Muscle layer of duodenum (tissue), 2 donors: ENCODE results near the gene RPE65.

Experiments
- H3K27ac ChIP-seq: one replicate; pipeline ENCODE4 v1.7.0; 2013; ENCODE audit warnings: mild to moderate bottlenecking, low read length
- H3K27me3 ChIP-seq: one replicate; pipeline ENCODE4 v1.7.0; 2013; ENCODE audit warnings: low read depth, mild to moderate bottlenecking, control low read depth, low read length
- H3K36me3 ChIP-seq, 2 donors: one replicate each; pipeline ENCODE4 v1.7.0; 2013; ENCODE audit warnings: low read length in 2 of 2, control low read depth in 1 of 2, mild to moderate bottlenecking in 1 of 2; ENCODE audit not compliant: insufficient read depth in 2 of 2, control insufficient read depth in 1 of 2
- H3K4me1 ChIP-seq, 2 donors: one replicate each; pipeline ENCODE4 v1.7.0; 2013; ENCODE audit warnings: low read length in 2 of 2, mild to moderate bottlenecking in 2 of 2, control low read depth in 1 of 2, moderate library complexity in 1 of 2; ENCODE audit not compliant: insufficient read depth in 2 of 2, control insufficient read depth in 1 of 2
- H3K4me3 ChIP-seq, 2 donors: one replicate each; pipeline ENCODE4 v1.7.0; 2013; ENCODE audit warnings: low read length in 2 of 2, low read depth in 1 of 2, mild to moderate bottlenecking in 1 of 2
- H3K9me3 ChIP-seq, 2 donors: one replicate each; pipeline ENCODE4 v1.7.0; 2013; ENCODE audit warnings: low read length in 2 of 2, control low read depth in 1 of 2, mild to moderate bottlenecking in 1 of 2; ENCODE audit not compliant: control insufficient read depth in 1 of 2
- donor health status: healthy.

RPE65 gene

GRCh38 chr1:68448365-68448764 lies 1.4 kb downstream of the RPE65 start:
- Histone ChIP-seq H3K27ac (no peak overlapping the region), H3K4me3 (no peak overlapping the region), H3K36me3 (no peaks in the 10 kb centered on the region), H3K27me3 (no peaks in the 10 kb centered on the region), H3K9me3 (no peaks in the 10 kb centered on the region), H3K4me1 (peaks cover 0 to 4% of the 10 kb centered on the region in 2 donors)

GRCh38 chr1:68445709-68446108 lies 4.0 kb downstream of the RPE65 start:
- Histone ChIP-seq H3K9me3 (no peaks in the 10 kb centered on the region), H3K27me3 (no peaks in the 10 kb centered on the region), H3K36me3 (no peaks in the 10 kb centered on the region), H3K27ac (no peak overlapping the region), H3K4me3 (no peak overlapping the region), H3K4me1 (peaks cover 0 to 4% of the 10 kb centered on the region in 2 donors)

- H3K4me1 ChIP-seq: no peaks in the 10 kb centered on the region
- no peaks in the 10 kb centered on the region for H3K27me3 ChIP-seq
- H3K36me3 ChIP-seq: no peaks in the 10 kb centered on the region
- no peak overlapping the region for H3K27ac ChIP-seq
- no peaks in the 10 kb centered on the region for H3K9me3 ChIP-seq
- H3K4me3 ChIP-seq: no peak overlapping the region
These were observed 6.8 kb downstream of the RPE65 start for GRCh38 chr1:68442822-68443556.

- H3K9me3 ChIP-seq: no peaks in the 10 kb centered on the region
- no peak overlapping the region for H3K27ac ChIP-seq
- no peak overlapping the region for H3K4me3 ChIP-seq
- no peaks in the 10 kb centered on the region for H3K27me3 ChIP-seq
- H3K36me3 ChIP-seq: no peaks in the 10 kb centered on the region
- H3K4me1 ChIP-seq: no peaks in the 10 kb centered on the region
These were observed 7.7 kb downstream of the RPE65 start for GRCh38 chr1:68442006-68442405.

- Histone ChIP-seq H3K36me3 (no peaks in the 10 kb centered on the region), H3K27me3 (no peaks in the 10 kb centered on the region), H3K9me3 (no peaks in the 10 kb centered on the region), H3K4me1 (no peaks in the 10 kb centered on the region), H3K4me3 (no peak overlapping the region), H3K27ac (no peak overlapping the region)
These were observed 11.4 kb downstream of the RPE65 start for GRCh38 chr1:68438310-68438709.

GRCh38 chr1:68433395-68433794 lies 16.4 kb downstream of the RPE65 start:
- H3K4me1 ChIP-seq: no peaks in the 10 kb centered on the region
- H3K4me3 ChIP-seq: no peak overlapping the region
- no peak overlapping the region for H3K27ac ChIP-seq
- no peaks in the 10 kb centered on the region for H3K36me3 ChIP-seq
- no peaks in the 10 kb centered on the region for H3K9me3 ChIP-seq
- no peaks in the 10 kb centered on the region for H3K27me3 ChIP-seq

- no peak overlapping the region for H3K27ac ChIP-seq
- H3K9me3 ChIP-seq: no peaks in the 10 kb centered on the region
- no peaks in the 10 kb centered on the region for H3K4me1 ChIP-seq
- no peak overlapping the region for H3K4me3 ChIP-seq
- H3K27me3 ChIP-seq: no peaks in the 10 kb centered on the region
- no peaks in the 10 kb centered on the region for H3K36me3 ChIP-seq
These were observed 18.7 kb downstream of the RPE65 start for GRCh38 chr1:68431076-68431475.

GRCh38 chr1:68429233-68429808 lies 20.4 kb downstream of the RPE65 start:
- H3K9me3 ChIP-seq: no peaks in the 10 kb centered on the region
- H3K4me1 ChIP-seq: no peaks in the 10 kb centered on the region
- no peak overlapping the region for H3K27ac ChIP-seq
- no peaks in the 10 kb centered on the region for H3K36me3 ChIP-seq
- no peak overlapping the region for H3K4me3 ChIP-seq
- no peaks in the 10 kb centered on the region for H3K27me3 ChIP-seq

- Histone ChIP-seq H3K4me1 (no peaks in the 10 kb centered on the region), H3K36me3 (no peaks in the 10 kb centered on the region), H3K9me3 (no peaks in the 10 kb centered on the region), H3K27me3 (no peaks in the 10 kb centered on the region), H3K4me3 (no peak overlapping the region), H3K27ac (no peak overlapping the region)
These were observed 23.2 kb downstream of the RPE65 start for GRCh38 chr1:68426594-68426993.

GRCh38 chr1:68421350-68421749 lies 28.4 kb downstream of the RPE65 start:
- Histone ChIP-seq H3K9me3 (no peaks in the 10 kb centered on the region), H3K27ac (no peak overlapping the region), H3K27me3 (no peaks in the 10 kb centered on the region), H3K4me3 (no peak overlapping the region), H3K36me3 (no peaks in the 10 kb centered on the region), H3K4me1 (no peaks in the 10 kb centered on the region)

- no peaks in the 10 kb centered on the region for H3K27me3 ChIP-seq
- no peak overlapping the region for H3K4me3 ChIP-seq
- H3K4me1 ChIP-seq: no peaks in the 10 kb centered on the region
- H3K9me3 ChIP-seq: no peaks in the 10 kb centered on the region
- H3K27ac ChIP-seq: no peak overlapping the region
- no peaks in the 10 kb centered on the region for H3K36me3 ChIP-seq
These were observed 40.3 kb downstream of the RPE65 start for GRCh38 chr1:68409426-68409825.

GRCh38 chr1:68401506-68401905 lies 48.2 kb downstream of the RPE65 start:
- Histone ChIP-seq H3K4me1 (no peaks in the 10 kb centered on the region), H3K36me3 (no peaks in the 10 kb centered on the region), H3K27me3 (no peaks in the 10 kb centered on the region), H3K4me3 (no peak overlapping the region), H3K9me3 (no peaks in the 10 kb centered on the region), H3K27ac (no peak overlapping the region)
